Measurements from ENCODE around the gene TXNDC15. TPM values are rescaled to one million over a fixed set of nuclear protein-coding genes. Genes with fewer than 3 reads are reported as not detected.
A peak's percentile ranks its signal among the peaks of the same experiment; 100 is the strongest.
"Not testable (repeated sequence)": the region's sequence is repeated elsewhere in the genome, so short reads cannot be mapped to it uniquely, and the experiment has no call there.

The TXNDC15 gene
- total RNA-seq, 3 donors from 2014 or later (not counting 1 experiment from before 2014, with no cell fraction given) = 36.6 to 48.3 (median 47.8) TPM

DNA sequence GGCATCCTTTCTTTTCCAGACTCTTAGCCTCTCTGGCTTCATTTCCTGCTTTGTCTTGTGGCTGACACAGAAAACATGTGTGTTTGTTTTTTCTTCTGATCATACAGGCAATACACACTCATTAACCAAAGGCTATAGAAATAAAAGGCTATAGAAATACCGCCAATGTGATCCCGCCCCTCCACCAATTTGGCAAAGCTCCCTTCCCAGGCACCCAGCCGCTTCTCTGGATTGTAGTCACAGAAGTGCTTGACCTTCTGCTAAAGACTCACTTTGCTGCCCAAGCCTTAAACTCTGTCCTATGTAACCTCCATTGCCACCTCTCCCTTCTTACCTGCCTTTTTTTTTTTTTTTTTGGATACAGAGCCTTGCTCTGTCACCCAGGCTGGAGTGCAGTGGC is 5.3 kb downstream of the TXNDC15 start:
- TF ChIP-seq, protein P1, sequence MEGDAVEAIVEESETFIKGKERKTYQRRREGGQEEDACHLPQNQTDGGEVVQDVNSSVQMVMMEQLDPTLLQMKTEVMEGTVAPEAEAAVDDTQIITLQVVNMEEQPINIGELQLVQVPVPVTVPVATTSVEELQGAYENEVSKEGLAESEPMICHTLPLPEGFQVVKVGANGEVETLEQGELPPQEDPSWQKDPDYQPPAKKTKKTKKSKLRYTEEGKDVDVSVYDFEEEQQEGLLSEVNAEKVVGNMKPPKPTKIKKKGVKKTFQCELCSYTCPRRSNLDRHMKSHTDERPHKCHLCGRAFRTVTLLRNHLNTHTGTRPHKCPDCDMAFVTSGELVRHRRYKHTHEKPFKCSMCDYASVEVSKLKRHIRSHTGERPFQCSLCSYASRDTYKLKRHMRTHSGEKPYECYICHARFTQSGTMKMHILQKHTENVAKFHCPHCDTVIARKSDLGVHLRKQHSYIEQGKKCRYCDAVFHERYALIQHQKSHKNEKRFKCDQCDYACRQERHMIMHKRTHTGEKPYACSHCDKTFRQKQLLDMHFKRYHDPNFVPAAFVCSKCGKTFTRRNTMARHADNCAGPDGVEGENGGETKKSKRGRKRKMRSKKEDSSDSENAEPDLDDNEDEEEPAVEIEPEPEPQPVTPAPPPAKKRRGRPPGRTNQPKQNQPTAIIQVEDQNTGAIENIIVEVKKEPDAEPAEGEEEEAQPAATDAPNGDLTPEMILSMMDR (IDR thresholded peaks at IDR 0.05) = no peak
- H3K27me3 Mint-ChIP-seq (ENCODE audit: low read depth in 2 of 2) = no peaks in the 10 kb centered on the region
- peaks cover 2% of the 10 kb centered on the region for H3K36me3 ChIP-seq (ENCODE audit: control insufficient read depth, insufficient read depth, low read length)
- no peak overlapping the region for H3K4me3 ChIP-seq (ENCODE audit: low read length)
- peaks cover 25% of the 10 kb centered on the region for H3K4me1 ChIP-seq (ENCODE audit: control insufficient read depth, insufficient read depth, low read length)
- DNase-seq = no peak
- 100% methylated on average over 3 of the region's 3 CpGs for WGBS (ENCODE audit: insufficient coverage)
- H3K4me3 Mint-ChIP-seq = no peak overlapping the region
- H3K27ac Mint-ChIP-seq = peak overlapping the region; percentile 31 to 58
- no peaks in the 10 kb centered on the region for H3K9me3 Mint-ChIP-seq
- H3K4me1 Mint-ChIP-seq = peaks cover 29 to 48% of the 10 kb centered on the region in 2 donors
- no peak for ATAC-seq
- no peaks in the 10 kb centered on the region for H3K9me3 ChIP-seq (ENCODE audit: control insufficient read depth, insufficient read depth, low read length)
- intact Hi-C loops (cut with micrococcal nuclease) = no loop called here
- no peaks in the 10 kb centered on the region for H3K27me3 ChIP-seq (ENCODE audit: control insufficient read depth, insufficient read depth, low read length)
- no peaks in the 10 kb centered on the region for H3K36me3 Mint-ChIP-seq
- H3K27ac ChIP-seq (ENCODE audit: low read length) = no peak overlapping the region

DNA sequence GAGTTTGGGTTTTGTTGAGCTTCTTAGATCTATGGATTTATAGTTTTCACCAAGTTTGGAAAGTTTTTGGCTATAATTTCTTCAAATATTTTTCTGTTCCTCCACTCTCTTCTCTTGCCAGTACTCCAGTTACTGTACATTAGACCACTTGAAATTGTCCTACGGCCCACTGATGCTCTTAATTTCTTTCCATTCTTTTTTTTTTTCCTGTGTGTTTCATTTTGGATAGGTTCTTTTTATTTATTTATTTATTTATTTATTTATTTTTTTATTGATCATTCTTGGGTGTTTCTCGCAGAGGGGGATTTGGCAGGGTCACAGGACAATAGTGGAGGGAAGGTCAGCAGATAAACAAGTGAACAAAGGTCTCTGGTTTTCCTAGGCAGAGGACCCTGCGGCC is 6.8 kb downstream of the TXNDC15 start:
- ATAC-seq; intact Hi-C loops (cut with micrococcal nuclease); DNase-seq; H3K4me3 ChIP-seq (ENCODE audit: low read length); H3K4me3 Mint-ChIP-seq; H3K9me3 Mint-ChIP-seq; H3K9me3 ChIP-seq (ENCODE audit: control insufficient read depth, insufficient read depth, low read length); H3K27me3 Mint-ChIP-seq (ENCODE audit: low read depth in 2 of 2); H3K27ac Mint-ChIP-seq; H3K36me3 Mint-ChIP-seq; H3K36me3 ChIP-seq (ENCODE audit: control insufficient read depth, insufficient read depth, low read length); H3K27ac ChIP-seq (ENCODE audit: low read length); H3K27me3 ChIP-seq (ENCODE audit: control insufficient read depth, insufficient read depth, low read length): not testable (repeated sequence)
- WGBS (ENCODE audit: insufficient coverage) = no CpG with 5 or more reads among the region's 3 CpGs
- peaks cover 29 to 48% of the 10 kb centered on the region in 2 donors for H3K4me1 Mint-ChIP-seq
- peaks cover 13% of the 10 kb centered on the region for H3K4me1 ChIP-seq (ENCODE audit: control insufficient read depth, insufficient read depth, low read length)

DNA sequence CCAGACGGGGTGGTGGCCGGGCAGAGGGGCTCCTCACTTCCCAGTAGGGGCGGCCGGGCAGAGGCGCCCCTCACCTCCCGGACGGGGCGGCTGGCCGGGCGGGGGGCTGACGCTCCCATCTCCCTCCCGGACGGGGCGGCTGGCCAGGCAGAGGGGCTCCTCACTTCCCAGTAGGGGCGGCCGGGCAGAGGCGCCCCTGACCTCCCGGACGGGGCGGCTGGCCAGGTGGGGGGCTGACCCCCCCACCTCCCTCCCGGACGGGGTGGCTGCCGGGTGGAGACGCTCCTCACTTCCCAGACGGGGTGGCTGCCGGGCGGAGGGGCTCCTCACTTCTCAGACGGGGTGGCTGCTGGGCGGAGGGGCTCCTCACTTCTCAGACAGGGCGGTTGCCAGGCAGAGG is 7.5 kb downstream of the TXNDC15 start:
- H3K27me3 ChIP-seq (ENCODE audit: control insufficient read depth, insufficient read depth, low read length); H3K27me3 Mint-ChIP-seq (ENCODE audit: low read depth in 2 of 2); H3K27ac ChIP-seq (ENCODE audit: low read length); H3K4me1 ChIP-seq (ENCODE audit: control insufficient read depth, insufficient read depth, low read length); DNase-seq; H3K36me3 ChIP-seq (ENCODE audit: control insufficient read depth, insufficient read depth, low read length); H3K4me3 Mint-ChIP-seq; H3K9me3 ChIP-seq (ENCODE audit: control insufficient read depth, insufficient read depth, low read length); H3K4me3 ChIP-seq (ENCODE audit: low read length); H3K27ac Mint-ChIP-seq; H3K36me3 Mint-ChIP-seq; intact Hi-C loops (cut with micrococcal nuclease); ATAC-seq; H3K9me3 Mint-ChIP-seq: not testable (repeated sequence)
- peaks cover 22 to 47% of the 10 kb centered on the region in 2 donors for H3K4me1 Mint-ChIP-seq
- WGBS (ENCODE audit: insufficient coverage) = 97% methylated on average over 26 of the region's 30 CpGs

DNA sequence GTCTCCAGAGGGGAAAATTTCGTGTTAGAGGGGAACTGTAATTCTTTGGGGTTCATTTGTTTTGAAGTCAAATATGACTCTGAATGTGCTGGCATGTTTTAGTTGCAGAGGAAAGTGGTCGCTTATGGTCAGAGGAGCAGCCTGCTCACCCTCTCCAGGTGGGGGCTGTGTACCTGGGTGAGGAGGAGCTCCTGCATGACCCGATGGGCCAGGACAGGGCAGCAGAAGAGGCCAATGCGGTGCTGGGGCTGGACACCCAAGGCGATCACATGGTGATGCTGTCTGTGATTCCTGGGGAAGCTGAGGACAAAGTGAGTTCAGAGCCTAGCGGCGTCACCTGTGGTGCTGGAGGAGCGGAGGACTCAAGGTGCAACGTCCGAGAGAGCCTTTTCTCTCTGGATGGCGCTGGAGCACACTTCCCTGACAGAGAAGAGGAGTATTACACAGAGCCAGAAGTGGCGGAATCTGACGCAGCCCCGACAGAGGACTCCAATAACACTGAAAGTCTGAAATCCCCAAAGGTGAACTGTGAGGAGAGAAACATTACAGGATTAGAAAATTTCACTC is 13.5 kb downstream of the TXNDC15 start:
- Histone ChIP-seq H3K36me3 (ENCODE audit: control insufficient read depth, insufficient read depth, low read length) (peaks cover 21% of the 10 kb centered on the region), H3K27ac (ENCODE audit: low read length) (no peak overlapping the region), H3K9me3 (ENCODE audit: control insufficient read depth, insufficient read depth, low read length) (no peaks in the 10 kb centered on the region), H3K4me1 (ENCODE audit: control insufficient read depth, insufficient read depth, low read length) (no peaks in the 10 kb centered on the region), H3K27me3 (ENCODE audit: control insufficient read depth, insufficient read depth, low read length) (no peaks in the 10 kb centered on the region), H3K4me3 (ENCODE audit: low read length) (no peak overlapping the region)
- ATAC-seq (no peak), DNase-seq (no peak)
- TF ChIP-seq, protein P1 (IDR thresholded peaks at IDR 0.05) = no peak
- H3K9me3 Mint-ChIP-seq = no peaks in the 10 kb centered on the region
- WGBS (ENCODE audit: insufficient coverage) = 97% methylated on average over 14 of the region's 14 CpGs
- H3K27me3 Mint-ChIP-seq (ENCODE audit: low read depth in 2 of 2) = no peaks in the 10 kb centered on the region
- peaks cover 15 to 20% of the 10 kb centered on the region in 2 donors for H3K4me1 Mint-ChIP-seq
- intact Hi-C loops (cut with micrococcal nuclease) = no loop called here
- H3K27ac Mint-ChIP-seq = no peak overlapping the region
- H3K4me3 Mint-ChIP-seq = no peak overlapping the region
- no peaks in the 10 kb centered on the region for H3K36me3 Mint-ChIP-seq
